CD4-positive, alpha-beta memory T cell (primary cell): ENCODE results near the gene KCMF1. TPM values are rescaled to one million over a fixed set of nuclear protein-coding genes. Genes with fewer than 3 reads are reported as not detected.
A peak's percentile ranks its signal among the peaks of the same experiment; 100 is the strongest.
"Not testable (repeated sequence)": the region's sequence is repeated elsewhere in the genome, so short reads cannot be mapped to it uniquely, and the experiment has no call there.

ENCODE experiments used
- CTCF ChIA-PET: fragments of 350-600 bp; sonication (Branson Sonifier 250); formaldehyde crosslinking; loops from one replicate; lab custom pipeline; 2021; ENCODE audit warnings: inconsistent platforms; ENCODE audit not compliant: partially characterized antibody; lab: Charles Lee
- POLR2A ChIA-PET: fragments of 350-600 bp; sonication (Branson Sonifier 250); formaldehyde crosslinking; loops from one replicate; lab custom pipeline; 2021; ENCODE audit not compliant: partially characterized antibody; lab: Charles Lee
- DNase-seq, 5 donors: peaks; one replicate each; pipeline versions ENCODE4 v3.0.0 to v3.0.0-alpha.2; 2020 to 2022; ENCODE audit warnings: mixed read lengths in 1 of 5
- H3K27ac ChIP-seq: one replicate; pipeline ENCODE4 v1.7.0; 2013; ENCODE audit warnings: low read depth, low read length
- H3K27me3 ChIP-seq: 2 replicates; pipeline ENCODE4 v1.7.0; 2013; ENCODE audit warnings: mild to moderate bottlenecking, low read length, moderate library complexity; ENCODE audit not compliant: insufficient read depth
- H3K36me3 ChIP-seq: 2 replicates; pipeline ENCODE4 v1.7.0; 2013; ENCODE audit warnings: mild to moderate bottlenecking, low read length, moderate library complexity; ENCODE audit not compliant: insufficient read depth
- H3K4me1 ChIP-seq: 2 replicates; pipeline ENCODE4 v1.7.0; 2013; ENCODE audit warnings: mild to moderate bottlenecking, low read length, moderate library complexity; ENCODE audit not compliant: insufficient read depth
- H3K4me3 ChIP-seq, 2 donors: one replicate each; pipeline ENCODE4 v1.7.0; 2013; ENCODE audit warnings: low read length in 2 of 2, mild to moderate bottlenecking in 1 of 2
- H3K9me3 ChIP-seq, 2 donors: one replicate each; pipeline ENCODE4 v1.7.0; 2013; ENCODE audit warnings: low read length in 2 of 2, control low read depth in 1 of 2; ENCODE audit not compliant: control insufficient read depth in 1 of 2
- H3K27ac Mint-ChIP-seq, 7 donors: one replicate each; pipeline ENCODE4 v1.8.0; 2020 to 2021; ENCODE audit warnings: mixed read lengths in 7 of 7, mild to moderate bottlenecking in 6 of 7, inconsistent platforms in 3 of 7, moderate library complexity in 3 of 7
- H3K27me3 Mint-ChIP-seq, 2 donors: one replicate each; pipeline ENCODE4 v1.8.0; 2020 to 2021; ENCODE audit warnings: mixed read lengths in 2 of 2
- H3K36me3 Mint-ChIP-seq, 2 donors: one replicate each; pipeline ENCODE4 v1.8.0; 2020 to 2021; ENCODE audit warnings: mixed read lengths in 2 of 2, inconsistent platforms in 1 of 2, mild to moderate bottlenecking in 1 of 2
- H3K4me1 Mint-ChIP-seq, 4 donors: one replicate each; pipeline ENCODE4 v1.8.0; 2020 to 2021; ENCODE audit warnings: mixed read lengths in 4 of 4, mild to moderate bottlenecking in 1 of 4
- H3K4me3 Mint-ChIP-seq, 8 donors: one replicate each; pipeline ENCODE4 v1.8.0; 2020 to 2021; ENCODE audit warnings: mixed read lengths in 8 of 8, mild to moderate bottlenecking in 7 of 8, moderate library complexity in 6 of 8, inconsistent platforms in 3 of 8
- H3K9me3 Mint-ChIP-seq, 8 donors: one replicate each; pipeline ENCODE4 v1.8.0; 2020 to 2021; ENCODE audit warnings: mixed read lengths in 8 of 8, mild to moderate bottlenecking in 5 of 8, inconsistent platforms in 3 of 8, moderate library complexity in 1 of 8
- intact Hi-C: fragments of 100-400 bp; cut with micrococcal nuclease; formaldehyde crosslinking; loops from one replicate; pipeline ENCODE4 v1.15.1; 2023
- polyA plus RNA-seq, 2 donors: library from polyadenylated mRNA; unstranded; fragments of 300-500 nt; fragmentation: Illumina TruSeq; gene quantifications; one replicate each; pipeline ENCODE4 v1.2.3, GENCODE V29; 2021
- total RNA-seq, 2 experiments: library from RNA; stranded (reverse); gene quantifications; one replicate each; pipeline ENCODE4 v1.2.3, GENCODE V29; 2021

KCMF1 gene
- total and polyA plus RNA-seq, 4 experiments from 2014 or later, result 25.8 to 62.7 (median 47.2) TPM

GRCh38 chr2:84942166-84942565, 28.8 kb upstream of the KCMF1 start:
- CTCF ChIA-PET, result interaction anchor here (0.9 to 9.3 kb wide), 3 partner anchors 17 to 91 kb away, joined by 3 to 111 read pairs (median 3); no protein-coding TSS in a partner anchor
- Mint-ChIP-seq H3K9me3 (no peaks in the 10 kb centered on the region), H3K27ac (peak overlapping the region in 5 of 7 donors; percentile 17 to 57 (median 48)), H3K4me1 (peaks cover 32 to 55% (median 39%) of the 10 kb centered on the region in 4 donors), H3K36me3 (peaks cover 4% of the 10 kb centered on the region in 2 donors), H3K4me3 (no peak overlapping the region), H3K27me3 (no peaks in the 10 kb centered on the region)
- Histone ChIP-seq H3K9me3 (no peaks in the 10 kb centered on the region), H3K27ac (no peak overlapping the region), H3K27me3 (no peaks in the 10 kb centered on the region), H3K4me3 (no peak overlapping the region), H3K4me1 (peaks cover 46% of the 10 kb centered on the region), H3K36me3 (no peaks in the 10 kb centered on the region)
- POLR2A ChIA-PET, result interaction anchor here (2.2 to 11.0 kb wide), 2 partner anchors 16 to 28 kb away, joined by 9 to 195 read pairs; partner anchors contain the start of gene KCMF1
- intact Hi-C loops, result no loop called here
- no peak for DNase-seq

- CTCF ChIA-PET, result interaction anchor here (0.7 to 9.3 kb wide), 5 partner anchors 17 to 91 kb away, joined by 3 to 111 read pairs (median 3); no protein-coding TSS in a partner anchor
- H3K36me3 ChIP-seq, result no peaks in the 10 kb centered on the region
- no peaks in the 10 kb centered on the region for H3K9me3 Mint-ChIP-seq
- no peaks in the 10 kb centered on the region for H3K27me3 Mint-ChIP-seq
- no peak overlapping the region for H3K27ac ChIP-seq
- no peak overlapping the region for H3K4me3 ChIP-seq
- H3K27ac Mint-ChIP-seq, result peak overlapping the region in 6 of 7 donors; percentile 7 to 73 (median 58)
- no peaks in the 10 kb centered on the region for H3K27me3 ChIP-seq
- H3K9me3 ChIP-seq, result no peaks in the 10 kb centered on the region
- H3K36me3 Mint-ChIP-seq, result peaks cover 4% of the 10 kb centered on the region in 2 donors
- POLR2A ChIA-PET, result interaction anchor here (2.2 to 11.0 kb wide), 2 partner anchors 17 to 27 kb away, joined by 9 to 195 read pairs; partner anchors contain the start of gene KCMF1
- intact Hi-C loops, result no loop called here
- H3K4me1 Mint-ChIP-seq, result peaks cover 32 to 55% (median 40%) of the 10 kb centered on the region in 4 donors
- DNase-seq, result no peak
- H3K4me3 Mint-ChIP-seq, result no peak overlapping the region
- H3K4me1 ChIP-seq, result peaks cover 43% of the 10 kb centered on the region
These were observed 28.0 kb upstream of the KCMF1 start for GRCh38 chr2:84942964-84943421.

GRCh38 chr2:84944295-84944909, 26.6 kb upstream of the KCMF1 start:
- Histone ChIP-seq H3K27ac (no peak overlapping the region), H3K4me1 (peaks cover 32% of the 10 kb centered on the region)

GRCh38 chr2:84945838-84946203, 25.1 kb upstream of the KCMF1 start:
- peak in 3 of 5 donors; percentile 22 to 25 (median 24) for DNase-seq
- Mint-ChIP-seq H3K4me1 (peaks cover 18 to 33% (median 25%) of the 10 kb centered on the region in 4 donors), H3K4me3 (peak overlapping the region in 3 of 8 donors; percentile 12 to 84 (median 58)), H3K27ac (peak overlapping the region; percentile 65 to 94 (median 91))
- ChIA-PET POLR2A (interaction anchor here (1.1 to 11.0 kb wide), 10 partner anchors 8 to 364 kb away, joined by 3 to 195 read pairs (median 8); partner anchors contain the start of genes KCMF1 and TMSB10), CTCF (interaction anchor here (1.3 to 5.7 kb wide), 8 partner anchors 14 to 112 kb away, joined by 3 to 68 read pairs (median 4); no protein-coding TSS in a partner anchor)
- H3K27ac ChIP-seq, result peak overlapping the region; percentile 33
- not testable (repeated sequence) for H3K27me3 Mint-ChIP-seq, H3K36me3 ChIP-seq, H3K27me3 ChIP-seq, H3K9me3 Mint-ChIP-seq, H3K36me3 Mint-ChIP-seq, H3K9me3 ChIP-seq
- intact Hi-C loops, result loop anchor here (1.0 to 2.0 kb wide), 2 partner anchors 19 to 23 kb away; no protein-coding TSS in a partner anchor
- peak overlapping the region in 1 of 2 donors; percentile 11 for H3K4me3 ChIP-seq
- peaks cover 23% of the 10 kb centered on the region for H3K4me1 ChIP-seq

More at GRCh38 chr2:84944295-84944909, 26.6 kb upstream of the KCMF1 start:
- intact Hi-C loops, result no loop called here
- Mint-ChIP-seq H3K27me3 (no peaks in the 10 kb centered on the region), H3K9me3 (no peaks in the 10 kb centered on the region), H3K4me3 (peak overlapping the region in 3 of 8 donors; percentile 13 to 26 (median 25)), H3K27ac (peak overlapping the region in 6 of 7 donors; percentile 31 to 81 (median 40)), H3K4me1 (peaks cover 25 to 41% (median 32%) of the 10 kb centered on the region in 4 donors), H3K36me3 (peaks cover 2 to 4% of the 10 kb centered on the region in 2 donors)
- Histone ChIP-seq H3K9me3 (no peaks in the 10 kb centered on the region), H3K27me3 (no peaks in the 10 kb centered on the region), H3K36me3 (no peaks in the 10 kb centered on the region), H3K4me3 (no peak overlapping the region)
- ChIA-PET CTCF (interaction anchor here (1.5 to 5.7 kb wide), 2 partner anchors 19 to 27 kb away, joined by 4 to 68 read pairs; partner anchors contain the start of gene KCMF1), POLR2A (interaction anchor here (0.6 to 11.0 kb wide), 5 partner anchors 10 to 136 kb away, joined by 3 to 195 read pairs (median 4); partner anchors contain the start of gene KCMF1)
- no peak for DNase-seq

GRCh38 chr2:84946204-84947009, 24.6 kb upstream of the KCMF1 start:
- intact Hi-C loops, result loop anchor here (1.0 to 2.0 kb wide), 2 partner anchors 19 to 22 kb away; no protein-coding TSS in a partner anchor
- peaks cover 23% of the 10 kb centered on the region for H3K4me1 ChIP-seq
- ChIA-PET CTCF (interaction anchor here (0.7 to 5.7 kb wide), 13 partner anchors 9 to 1450 kb away, joined by 3 to 68 read pairs (median 4); no protein-coding TSS in a partner anchor), POLR2A (interaction anchor here (1.0 to 11.0 kb wide), 11 partner anchors 8 to 363 kb away, joined by 3 to 195 read pairs (median 7); partner anchors contain the start of genes KCMF1 and TMSB10)
- peak overlapping the region; percentile 33 for H3K27ac ChIP-seq
- Mint-ChIP-seq H3K27ac (peak overlapping the region; percentile 76 to 97 (median 91)), H3K36me3 (peaks cover 2 to 7% of the 10 kb centered on the region in 2 donors), H3K9me3 (no peaks in the 10 kb centered on the region), H3K4me3 (peak overlapping the region; percentile 27 to 84 (median 66)), H3K4me1 (peaks cover 18 to 33% (median 25%) of the 10 kb centered on the region in 4 donors), H3K27me3 (no peaks in the 10 kb centered on the region)
- peak overlapping the region in 1 of 2 donors; percentile 11 for H3K4me3 ChIP-seq
- peak; percentile 47 to 84 (median 52) for DNase-seq
- H3K27me3 ChIP-seq, result no peaks in the 10 kb centered on the region
- H3K36me3 ChIP-seq, result no peaks in the 10 kb centered on the region
- H3K9me3 ChIP-seq, result no peaks in the 10 kb centered on the region

GRCh38 chr2:84947010-84947593, 23.9 kb upstream of the KCMF1 start:
- H3K36me3 ChIP-seq, result no peaks in the 10 kb centered on the region
- intact Hi-C loops, result loop anchor here (2.0 kb wide), 1 partner anchor 22 kb away; no protein-coding TSS in a partner anchor
- peaks cover 23% of the 10 kb centered on the region for H3K4me1 ChIP-seq
- Mint-ChIP-seq H3K27me3 (no peaks in the 10 kb centered on the region), H3K4me3 (peak overlapping the region in 3 of 8 donors; percentile 44 to 84 (median 71)), H3K27ac (peak overlapping the region; percentile 53 to 97 (median 91)), H3K4me1 (peaks cover 18 to 33% (median 25%) of the 10 kb centered on the region in 4 donors), H3K9me3 (no peaks in the 10 kb centered on the region), H3K36me3 (peaks cover 2 to 7% of the 10 kb centered on the region in 2 donors)
- no peak overlapping the region for H3K4me3 ChIP-seq
- CTCF ChIA-PET, result interaction anchor here (0.7 to 5.7 kb wide), 14 partner anchors 10 to 1450 kb away, joined by 3 to 68 read pairs (median 4); no protein-coding TSS in a partner anchor
- H3K9me3 ChIP-seq, result no peaks in the 10 kb centered on the region
- no peak for DNase-seq
- H3K27ac ChIP-seq, result peak overlapping the region; percentile 33
- POLR2A ChIA-PET, result interaction anchor here (1.0 to 11.0 kb wide), 9 partner anchors 10 to 73 kb away, joined by 3 to 195 read pairs (median 9); partner anchors contain the start of genes KCMF1 and TMSB10
- no peaks in the 10 kb centered on the region for H3K27me3 ChIP-seq
